ENCODE measurements around the gene PKIG. TPM values are rescaled to one million over a fixed set of nuclear protein-coding genes. Genes with fewer than 3 reads are reported as not detected.

Gene PKIG
- total RNA-seq, 1 experiment from 2014 or later: 20.1 TPM

- no peaks in the 10 kb centered on the region for H3K9me3 ChIP-seq (ENCODE audit: control insufficient read depth in 1 of 2, insufficient read depth in 1 of 2, low read depth in 1 of 2, low read length in 2 of 2)
- POLR2A ChIA-PET: no interaction called here
- H3K9ac ChIP-seq (ENCODE audit: low read length): no peak overlapping the region
- peaks cover 11 to 24% of the 10 kb centered on the region in 2 experiments; a peak in 3 of 4 replicates for H3K4me1 ChIP-seq (ENCODE audit: control insufficient read depth in 1 of 2, insufficient read depth in 2 of 2, low read length in 2 of 2)
- intact Hi-C loops (cut with micrococcal nuclease): no loop called here
- ATAC-seq: no peak
- H3K27me3 ChIP-seq (ENCODE audit: insufficient read depth, low read length): no peaks in the 10 kb centered on the region
- BruUV-seq (replicated peaks): no TSS peak
- RAD21 ChIA-PET (ENCODE audit: low non-redundant PET in 1 of 2, low total read pairs in 2 of 2, uncharacterized antibody in 2 of 2, unreplicated experiment in 2 of 2): interaction anchor here in 1 of 2 experiments (0.7 kb wide), 1 partner anchor 26 kb away, joined by 3 read pairs; no protein-coding TSS in a partner anchor
- no peak overlapping the region for H2AFZ ChIP-seq (ENCODE audit: low read depth, low read length, poor library complexity, severe bottlenecking)
- H3K4me2 ChIP-seq (ENCODE audit: low read length): no peak overlapping the region
- CTCF ChIA-PET: no interaction called here
- H3K36me3 ChIP-seq (ENCODE audit: control insufficient read depth in 1 of 2, insufficient read depth in 2 of 2, low read length in 2 of 2): no peaks in the 10 kb centered on the region
- no peak overlapping the region for H3K27ac ChIP-seq (ENCODE audit: low read depth, low read length)
- no peaks in the 10 kb centered on the region for H4K20me1 ChIP-seq (ENCODE audit: insufficient read depth)
- TF ChIP-seq RAD21 (IDR thresholded peaks at IDR 0.05; ENCODE audit: low read depth): no peak
- no peak for TF ChIP-seq ZFX (IDR thresholded peaks at IDR 0.05)
- no peak for TF ChIP-seq EZH2 (IDR thresholded peaks at IDR 0.05)
- no peak for TF ChIP-seq EGR1 (IDR thresholded peaks at IDR 0.05; ENCODE audit: low read depth)
- no peak for TF ChIP-seq MAX (IDR thresholded peaks at IDR 0.05)
- TF ChIP-seq SIN3A (IDR thresholded peaks at IDR 0.05; ENCODE audit: low read depth): no peak
- no peaks in the 10 kb centered on the region for H3K79me2 ChIP-seq (ENCODE audit: insufficient read depth, low read length)
- no peak for DNase-seq (ENCODE audit: low read depth, low spot score)
- H3K9me2 ChIP-seq (ENCODE audit: insufficient read depth): no peaks in the 10 kb centered on the region
- no peak overlapping the region for H3K4me3 ChIP-seq (replicated peaks in 1 of 2; ENCODE audit: low read depth in 1 of 2, low read length in 2 of 2)
These were observed 66.7 kb downstream of the PKIG start for GRCh38 chr20:44649126-44649525.

- ChIA-PET RAD21 (ENCODE audit: low non-redundant PET in 1 of 2, low total read pairs in 2 of 2, uncharacterized antibody in 2 of 2, unreplicated experiment in 2 of 2) (no interaction called here), POLR2A (interaction anchor here (0.5 kb wide), 1 partner anchor 71 kb away, joined by 4 read pairs; no protein-coding TSS in a partner anchor), CTCF (no interaction called here)
- DNase-seq (ENCODE audit: low read depth, low spot score) (no peak), ATAC-seq (no peak)
- Histone ChIP-seq H3K79me2 (ENCODE audit: insufficient read depth, low read length) (no peaks in the 10 kb centered on the region), H3K9me3 (ENCODE audit: control insufficient read depth in 1 of 2, insufficient read depth in 1 of 2, low read depth in 1 of 2, low read length in 2 of 2) (no peaks in the 10 kb centered on the region), H3K4me2 (ENCODE audit: low read length) (peak overlapping the region; percentile 98; the same call in 1 of the 2 replicates), H3K27ac (ENCODE audit: low read depth, low read length) (no peak overlapping the region), H3K27me3 (ENCODE audit: insufficient read depth, low read length) (no peaks in the 10 kb centered on the region), H3K4me3 (replicated peaks in 1 of 2; ENCODE audit: low read depth in 1 of 2, low read length in 2 of 2) (no peak overlapping the region), H2AFZ (ENCODE audit: low read depth, low read length, poor library complexity, severe bottlenecking) (no peak overlapping the region), H4K20me1 (ENCODE audit: insufficient read depth) (no peaks in the 10 kb centered on the region), H3K9me2 (ENCODE audit: insufficient read depth) (no peaks in the 10 kb centered on the region), H3K36me3 (ENCODE audit: control insufficient read depth in 1 of 2, insufficient read depth in 2 of 2, low read length in 2 of 2) (no peaks in the 10 kb centered on the region), H3K4me1 (ENCODE audit: control insufficient read depth in 1 of 2, insufficient read depth in 2 of 2, low read length in 2 of 2) (peaks cover 11 to 16% of the 10 kb centered on the region in 2 experiments; a peak in 3 of 4 replicates), H3K9ac (ENCODE audit: low read length) (no peak overlapping the region)
- BruUV-seq (replicated peaks): TSS peak; percentile 41
- intact Hi-C loops (cut with micrococcal nuclease): no loop called here
- no peak for TF ChIP-seq POLR2AphosphoS5 (IDR thresholded peaks at IDR 0.05; ENCODE audit: low read depth, low read length)
- no peak for TF ChIP-seq CTCF (IDR thresholded peaks at IDR 0.05 in 2 of 3, conservative IDR thresholded peaks at IDR 0.05 in 1 of 3; ENCODE audit: borderline replicate concordance in 1 of 3, insufficient read depth in 1 of 3, low read depth in 2 of 3, low read length in 2 of 3)
- TF ChIP-seq ATF3 (IDR thresholded peaks at IDR 0.05): no peak
- no peak for TF ChIP-seq FOSL1 (IDR thresholded peaks at IDR 0.05; ENCODE audit: low read depth)
These were observed 67.6 kb downstream of the PKIG start for GRCh38 chr20:44649976-44650375.
